ENCODE data around the gene RHOT2.
A peak's percentile ranks its signal among the peaks of the same experiment; 100 is the strongest.

RHOT2 gene

DNA sequence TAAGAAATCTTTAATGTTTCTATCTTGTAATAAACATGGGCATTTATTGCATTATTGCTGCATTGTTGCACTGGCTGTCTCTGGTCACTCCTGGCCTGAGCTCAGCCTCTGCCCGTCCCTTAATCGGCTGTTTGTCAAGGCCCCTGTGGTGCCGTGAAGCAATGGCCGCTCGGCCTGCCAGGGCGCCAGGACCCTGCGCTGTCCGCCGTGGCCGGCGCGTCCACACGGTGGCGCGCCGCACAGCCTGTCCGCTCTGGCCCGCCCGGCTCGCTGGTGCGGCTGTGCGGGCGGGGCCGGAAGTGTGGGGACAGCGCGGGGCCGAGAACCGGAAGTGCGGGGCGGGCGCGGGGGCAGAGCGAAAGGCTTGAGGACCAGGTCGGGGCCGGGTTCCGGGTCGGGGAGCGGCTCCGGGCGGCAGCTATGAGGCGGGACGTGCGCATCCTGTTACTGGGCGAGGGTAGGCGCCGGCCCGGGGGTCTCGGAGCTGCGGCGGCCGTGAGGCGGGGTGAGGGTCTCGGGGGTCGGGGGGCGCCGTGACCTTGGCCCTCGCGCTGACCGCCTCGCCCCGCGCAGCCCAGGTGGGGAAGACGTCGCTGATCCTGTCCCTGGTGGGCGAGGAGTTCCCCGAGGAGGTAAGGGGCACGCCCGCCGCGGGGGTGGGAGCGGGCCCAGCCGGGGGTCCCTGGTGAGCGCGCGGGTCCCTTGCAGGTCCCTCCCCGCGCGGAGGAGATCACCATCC lies at the start of gene RHOT2:
Gene RHOT2, plus strand, starts transcription at position 353 of the 739 bp plus-strand sequence. Its CDS starts 68 bp downstream, at position 421.
- DNase-seq: peak; percentile 80 to 98 (median 94)
- intact Hi-C loops (cut with DNase I): no loop called here

- DNase-seq: no peak
- intact Hi-C loops (cut with DNase I): no loop called here
Observed at GRCh38 chr16:619476-620100, 48.3 kb upstream of the RHOT2 start.

- intact Hi-C loops (cut with DNase I): no loop called here
- peak in 6 of 42 donors; percentile 32 to 63 (median 40) for DNase-seq
Observed at GRCh38 chr16:620700-621525, 47.0 kb upstream of the RHOT2 start.

GRCh38 chr16:621526-622105 lies 46.3 kb upstream of the RHOT2 start:
- intact Hi-C loops (cut with DNase I): no loop called here
- peak in 37 of 42 donors; percentile 33 to 85 (median 69) for DNase-seq

DNA sequence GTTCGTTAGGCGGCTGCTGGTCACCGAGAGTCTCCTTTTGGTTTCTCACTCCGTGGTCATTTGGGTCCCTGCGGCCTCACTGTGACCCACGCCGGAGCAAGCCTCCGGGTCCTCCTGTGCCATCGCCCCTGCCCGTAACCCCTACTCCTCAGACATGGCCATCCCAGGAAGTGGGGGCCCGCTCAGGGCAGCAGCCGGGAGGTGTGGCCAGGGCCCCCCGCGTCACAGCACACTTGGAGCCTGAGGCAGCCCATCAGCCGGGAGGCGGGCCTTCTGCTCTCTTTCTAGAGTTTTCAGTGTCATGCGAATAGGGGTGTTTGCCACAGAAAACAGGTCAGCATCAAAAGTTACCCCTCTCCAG lies 45.0 kb upstream of the RHOT2 start:
- DNase-seq: no peak
- intact Hi-C loops (cut with DNase I): no loop called here

DNA sequence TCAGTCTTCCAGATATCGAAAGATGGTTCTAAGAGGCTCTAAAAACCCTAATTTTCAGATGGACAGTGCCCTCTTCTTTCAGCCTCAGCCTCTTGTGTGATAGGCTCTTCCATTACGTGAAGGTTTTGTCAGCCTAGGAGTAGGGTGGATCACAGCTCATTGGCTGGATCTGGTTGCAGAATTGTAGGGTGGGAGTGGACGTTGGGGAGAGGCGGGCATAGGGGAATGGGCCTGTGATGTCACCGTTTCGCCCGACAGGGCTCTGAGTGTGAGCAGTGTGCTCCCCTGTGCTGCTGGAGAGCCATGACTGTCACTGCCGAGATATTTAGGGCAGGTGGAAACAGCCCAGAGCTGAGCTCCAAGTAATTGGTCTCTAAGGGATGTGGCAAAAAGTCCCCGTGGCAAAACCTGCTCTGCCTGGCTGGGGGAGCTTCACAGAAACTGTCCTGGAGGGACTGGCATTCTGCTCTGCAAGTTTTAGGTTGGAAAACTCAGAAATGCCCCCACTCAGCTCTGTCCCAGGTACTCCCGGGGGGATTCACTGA lies 43.3 kb upstream of the RHOT2 start:
- intact Hi-C loops (cut with DNase I): no loop called here
- peak in 1 of 42 donors; percentile 19 for DNase-seq

GRCh38 chr16:625117-625976 lies 42.6 kb upstream of the RHOT2 start:
- peak in 1 of 42 donors; percentile 14 for DNase-seq
- intact Hi-C loops (cut with DNase I): no loop called here

- intact Hi-C loops (cut with DNase I): no loop called here
Observed at GRCh38 chr16:625977-626765, 41.8 kb upstream of the RHOT2 start.

DNA sequence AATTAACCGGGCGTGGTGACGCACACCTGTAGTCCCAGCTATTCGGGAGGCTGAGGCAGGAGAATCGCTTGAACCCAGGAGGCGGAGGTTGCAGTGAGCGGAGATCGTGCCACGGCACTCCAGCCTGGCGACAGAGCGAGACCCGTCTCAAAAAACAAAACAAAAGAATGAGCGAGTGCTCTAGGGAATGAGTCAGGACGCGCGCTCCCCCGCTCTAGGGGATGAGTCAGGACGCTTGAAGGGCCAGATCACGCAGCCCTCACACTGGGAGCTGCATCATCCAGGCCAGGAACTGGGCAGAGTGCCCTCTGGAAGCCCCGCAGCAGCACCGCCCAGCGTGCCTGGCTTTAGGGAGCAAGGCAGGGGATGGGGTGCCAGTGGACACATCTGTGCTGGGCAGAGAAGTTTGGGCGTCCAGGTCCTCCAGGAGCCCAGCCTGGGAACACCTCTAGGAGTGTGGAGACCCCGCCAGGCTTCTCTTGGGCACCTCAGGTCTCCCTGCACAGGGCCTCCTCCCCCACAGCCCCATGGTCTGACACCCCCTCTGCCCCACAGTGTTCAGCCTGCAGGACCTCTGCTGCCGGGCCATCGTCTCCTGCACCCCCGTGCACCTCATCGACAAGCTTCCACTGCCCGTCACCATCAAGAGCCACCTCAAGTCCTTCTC lies 41.0 kb upstream of the RHOT2 start:
- DNase-seq: peak in 30 of 42 donors; percentile 31 to 84 (median 65)
- intact Hi-C loops (cut with DNase I): no loop called here

More at GRCh38 chr16:625977-626765, 41.8 kb upstream of the RHOT2 start:
- DNase-seq: no peak

GRCh38 chr16:627454-628239 lies 40.3 kb upstream of the RHOT2 start:
- DNase-seq: peak in 3 of 42 donors; percentile 11 to 30 (median 26)
- intact Hi-C loops (cut with DNase I): no loop called here

GRCh38 chr16:628321-629061 lies 39.4 kb upstream of the RHOT2 start:
- peak in 1 of 42 donors; percentile 8 for DNase-seq
- intact Hi-C loops (cut with DNase I): no loop called here

- peak in 1 of 42 donors; percentile 9 for DNase-seq
- intact Hi-C loops (cut with DNase I): no loop called here
Observed at GRCh38 chr16:629185-629832, 38.6 kb upstream of the RHOT2 start.

GRCh38 chr16:629833-630248 lies 38.1 kb upstream of the RHOT2 start:
- intact Hi-C loops (cut with DNase I): no loop called here

GRCh38 chr16:630249-630814 lies 37.6 kb upstream of the RHOT2 start:
- peak in 1 of 42 donors; percentile 10 for DNase-seq
- intact Hi-C loops (cut with DNase I): no loop called here

More at GRCh38 chr16:629833-630248, 38.1 kb upstream of the RHOT2 start:
- DNase-seq: peak in 1 of 42 donors; percentile 9
